GM23338 (cell line): ENCODE data around the gene GNS. TPM values are rescaled to one million over a fixed set of nuclear protein-coding genes. Genes with fewer than 3 reads are reported as not detected.

Experiments
- ATAC-seq: fragments of 200-7000 bp; cut with Tn5 transposase; 3 replicates; pipeline ENCODE4 v1.9.1; 2020
- DNase-seq: peaks from one replicate; pipeline ENCODE4 v3.0.0-alpha.2; 2015; ENCODE audit warnings: low spot score
- H2AFZ ChIP-seq: fragments of 200-600 bp; sonication (generic); 2 replicates; pipeline ENCODE4 v1.8.0; 2016; ENCODE audit warnings: antibody characterized with exemption, mild to moderate bottlenecking, moderate library complexity
- H3F3A ChIP-seq: fragments of 200-600 bp; sonication (generic); replicated peaks from 2 replicates; pipeline ENCODE4 v1.8.0; 2017; ENCODE audit warnings: antibody characterized with exemption, mixed run types, low read depth
- H3K27ac ChIP-seq: fragments of 200-600 bp; sonication (generic); 2 replicates; pipeline ENCODE4 v1.6.1; 2016; ENCODE audit warnings: low read depth
- H3K27me3 ChIP-seq: fragments of 200-600 bp; sonication (generic); 2 replicates; pipeline ENCODE4 v1.8.0; 2016; ENCODE audit warnings: mild to moderate bottlenecking, mixed run types, moderate library complexity; ENCODE audit not compliant: insufficient read depth
- H3K36me3 ChIP-seq: fragments of 200-600 bp; sonication (generic); 2 replicates; pipeline ENCODE4 v1.8.0; 2016; ENCODE audit warnings: mild to moderate bottlenecking; ENCODE audit not compliant: insufficient read depth
- H3K4me1 ChIP-seq: fragments of 200-600 bp; sonication (generic); 2 replicates; pipeline ENCODE4 v1.8.0; 2016; ENCODE audit warnings: mild to moderate bottlenecking, moderate library complexity; ENCODE audit not compliant: insufficient read depth
- H3K4me2 ChIP-seq: fragments of 200-600 bp; sonication (generic); 2 replicates; pipeline ENCODE4 v1.7.1; 2017; ENCODE audit warnings: mixed run types
- H3K4me3 ChIP-seq: fragments of 200-600 bp; sonication (generic); 2 replicates; pipeline ENCODE4 v1.6.1; 2016; ENCODE audit warnings: mixed run types
- H3K79me2 ChIP-seq: fragments of 200-600 bp; sonication (generic); replicated peaks from 2 replicates; pipeline ENCODE4 v1.8.0; 2017; ENCODE audit warnings: mild to moderate bottlenecking; ENCODE audit not compliant: insufficient read depth
- H3K9me2 ChIP-seq: fragments of 200-600 bp; sonication (generic); 2 replicates; pipeline ENCODE4 v1.8.0; 2017; ENCODE audit not compliant: insufficient read depth
- H4K20me1 ChIP-seq: fragments of 200-600 bp; sonication (generic); replicated peaks from 2 replicates; pipeline ENCODE4 v1.8.0; 2017; ENCODE audit warnings: mild to moderate bottlenecking; ENCODE audit not compliant: insufficient read depth
- H3K27ac Mint-ChIP-seq: 2 replicates; pipeline ENCODE4 v1.8.0; 2020; ENCODE audit warnings: inconsistent platforms, mild to moderate bottlenecking, moderate library complexity, mixed read lengths
- H3K27me3 Mint-ChIP-seq: 3 replicates; pipeline ENCODE4 v1.8.0; 2022; ENCODE audit warnings: low read depth, mild to moderate bottlenecking, moderate library complexity, mixed read lengths, inconsistent platforms; ENCODE audit not compliant: insufficient read depth, poor library complexity
- H3K36me3 Mint-ChIP-seq: 3 replicates; pipeline ENCODE4 v1.8.0; 2021; ENCODE audit warnings: low read depth, mild to moderate bottlenecking, inconsistent platforms, moderate library complexity, mixed read lengths
- H3K4me1 Mint-ChIP-seq: 3 replicates; pipeline ENCODE4 v1.8.0; 2020; ENCODE audit warnings: mild to moderate bottlenecking, inconsistent platforms, mixed read lengths
- H3K4me3 Mint-ChIP-seq: 3 replicates; pipeline ENCODE4 v1.8.0; 2021; ENCODE audit warnings: moderate library complexity, mild to moderate bottlenecking, inconsistent platforms, mixed read lengths
- H3K9me3 Mint-ChIP-seq: 3 replicates; pipeline ENCODE4 v1.8.0; 2020; ENCODE audit warnings: moderate library complexity, mild to moderate bottlenecking, inconsistent platforms, mixed read lengths
- CTCF ChIP-seq, 2 experiments: fragments of 200-600 bp in 1 of 2; sonication (generic) in 1 of 2; conservative IDR thresholded peaks; 2 replicates each; pipeline versions ENCODE4 v1.5.1 to v1.6.1; 2016 to 2017; ENCODE audit warnings: antibody characterized with exemption in 2 of 2, low read depth in 2 of 2, mild to moderate bottlenecking in 2 of 2, moderate library complexity in 1 of 2
- EZH2phosphoT487 ChIP-seq: fragments of 200-600 bp; sonication (generic); IDR thresholded peaks from one replicate; pipeline ENCODE4 v1.8.1; 2018; ENCODE audit warnings: antibody characterized with exemption; ENCODE audit not compliant: unreplicated experiment
- NANOG ChIP-seq: IDR thresholded peaks from 2 replicates; pipeline ENCODE4 v1.6.1; 2016; ENCODE audit warnings: antibody characterized with exemption, borderline replicate concordance
- POLR2AphosphoS5 ChIP-seq: IDR thresholded peaks from 2 replicates; pipeline ENCODE4 v1.6.1; 2016; ENCODE audit warnings: antibody characterized with exemption, low read depth
- REST ChIP-seq: IDR thresholded peaks from one replicate; pipeline ENCODE4 v1.6.1; 2018; ENCODE audit warnings: antibody characterized with exemption; ENCODE audit not compliant: unreplicated experiment
- ZNF462 ChIP-seq: fragments of 250-450 bp; sonication (Bioruptor Pico); IDR thresholded peaks from 2 replicates; pipeline ENCODE4 v1.5.0; 2020; ENCODE audit warnings: mild to moderate bottlenecking, moderate library complexity
- polyA plus RNA-seq: library from polyadenylated mRNA; unstranded; fragments of >200 nt; fragmentation: Nextera tagmentation; extraction: Ambion mirVana; gene quantifications from 2 replicates; pipeline ENCODE4 v1.2.1, GENCODE V29; 2016
- total RNA-seq: library from RNA; depleted of rRNA; stranded (reverse); fragments of >200 nt; shearing (Covaris generic); gene quantifications from 2 replicates; pipeline ENCODE4 v1.2.3, GENCODE V29; 2014

Gene GNS
- total and polyA plus RNA-seq, 2 experiments from 2014 or later: 12.3 to 34.9 TPM

GRCh38 chr12:64713376-64713775 lies 45.8 kb downstream of the GNS start:
- Histone ChIP-seq H3K4me1 (no peaks in the 10 kb centered on the region), H3K4me2 (no peak overlapping the region), H3K27ac (no peak overlapping the region), H4K20me1 (no peaks in the 10 kb centered on the region), H3K9me2 (0 out of 2 replicates have a peak, but pooled peaks cover 4% of the 10 kb centered on the region), H3F3A (no peaks in the 10 kb centered on the region), H3K36me3 (no peaks in the 10 kb centered on the region), H2AFZ (no peak overlapping the region), H3K27me3 (no peaks in the 10 kb centered on the region), H3K79me2 (no peaks in the 10 kb centered on the region), H3K4me3 (no peak overlapping the region)
- no peak overlapping the region for H3K27ac Mint-ChIP-seq
- no peak for DNase-seq
- H3K4me1 Mint-ChIP-seq: no peaks in the 10 kb centered on the region
- no peak overlapping the region for H3K4me3 Mint-ChIP-seq
- H3K36me3 Mint-ChIP-seq: peaks cover 14% of the 10 kb centered on the region
- TF ChIP-seq POLR2AphosphoS5: no peak
- no peak for TF ChIP-seq REST
- TF ChIP-seq CTCF (conservative IDR thresholded peaks at IDR 0.05; ENCODE audit: low read depth in 2 of 2): no peak
- TF ChIP-seq EZH2phosphoT487: no peak
- no peak for TF ChIP-seq ZNF462 (CRISPR knock-in tag)
- no peak for TF ChIP-seq NANOG
- H3K27me3 Mint-ChIP-seq: no peaks in the 10 kb centered on the region
- no peaks in the 10 kb centered on the region for H3K9me3 Mint-ChIP-seq
- no peak for ATAC-seq
